ENCODE measurements around the gene POTEB. TPM values are rescaled to one million over a fixed set of nuclear protein-coding genes. Genes with fewer than 3 reads are reported as not detected.

The POTEB gene
- not detected for total RNA-seq

GRCh38 chr15:21877635-21878034, at the start of gene POTEB:
POTEB (minus strand) TSS chr15:21877735; CDS start chr15:21877246, 489 bp downstream.

Small RNA genes within 50 kb of the gene (small RNA-seq; reads per million reads assigned to genes)
- gene MIR3118-4 = 0 reads per million in 2 donors
- 0 reads per million in 2 donors for gene RNU6-631P

Other genes with a start within 250 kb of the POTEB start
- gene OR4M2, start 202.8 kb upstream of the POTEB start, total RNA-seq = not detected